DMS79 treated with DMSO at 0.1 percent for 48 hours (cell line): ENCODE measurements around the gene NDUFS5.
"Not testable (repeated sequence)": the region's sequence is repeated elsewhere in the genome, so short reads cannot be mapped to it uniquely, and the experiment has no call there.

Experiments
- DNase-seq: peaks from one replicate; lab custom pipeline; 2025; lab: John Stamatoyannopoulos, UW

NDUFS5 gene

GRCh38 chr1:39026051-39026865, at the start of gene NDUFS5:
TSS of gene NDUFS5 (plus strand) at chr1:39026350. CDS start at chr1:39028725, 2,375 bp downstream.
- DNase-seq: peak; percentile 93

DNA sequence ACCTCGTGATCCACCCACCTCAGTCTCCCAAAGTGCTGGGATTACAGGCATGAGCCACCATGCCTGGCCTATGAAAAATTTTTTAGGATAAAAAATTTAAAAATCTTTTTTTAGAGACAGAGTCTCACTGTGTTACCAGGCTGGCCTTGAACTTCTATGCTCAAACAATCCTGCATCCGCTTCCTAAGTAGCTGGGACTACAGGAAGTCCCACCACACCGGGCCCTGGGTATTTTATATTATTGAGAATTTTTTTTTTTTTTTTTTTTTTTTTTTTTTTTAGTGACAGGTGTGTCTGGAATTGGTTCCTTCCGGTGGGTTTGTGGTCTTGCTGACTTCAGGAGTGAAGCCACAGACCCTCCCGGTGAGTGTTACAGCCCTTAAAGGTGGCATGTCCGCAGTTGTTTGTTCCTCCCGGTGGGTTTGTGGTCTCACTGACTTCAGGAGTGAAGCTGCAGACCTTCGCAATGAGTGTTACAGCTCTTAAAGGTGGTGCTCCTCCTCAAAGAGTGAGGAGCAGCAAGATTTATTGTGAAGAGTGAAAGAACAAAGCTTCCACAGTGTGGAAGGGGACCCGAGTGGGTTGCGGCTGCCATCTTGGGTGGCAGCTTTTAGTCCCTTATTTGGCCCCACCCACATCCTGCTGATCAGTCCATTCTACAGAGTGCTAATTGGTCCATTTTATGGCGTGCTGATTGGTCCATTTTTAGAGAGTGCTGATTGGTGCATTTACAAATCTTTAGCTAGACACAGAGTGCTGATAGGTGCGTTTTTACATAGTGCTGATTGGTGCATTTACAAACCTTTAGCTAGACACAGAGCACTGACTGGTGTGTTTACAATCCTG, 48.5 kb upstream of the NDUFS5 start:
- not testable (repeated sequence) for DNase-seq

- not testable (repeated sequence) for DNase-seq
Measured at GRCh38 chr1:38978245-38978542, 48.0 kb upstream of the NDUFS5 start.

DNA sequence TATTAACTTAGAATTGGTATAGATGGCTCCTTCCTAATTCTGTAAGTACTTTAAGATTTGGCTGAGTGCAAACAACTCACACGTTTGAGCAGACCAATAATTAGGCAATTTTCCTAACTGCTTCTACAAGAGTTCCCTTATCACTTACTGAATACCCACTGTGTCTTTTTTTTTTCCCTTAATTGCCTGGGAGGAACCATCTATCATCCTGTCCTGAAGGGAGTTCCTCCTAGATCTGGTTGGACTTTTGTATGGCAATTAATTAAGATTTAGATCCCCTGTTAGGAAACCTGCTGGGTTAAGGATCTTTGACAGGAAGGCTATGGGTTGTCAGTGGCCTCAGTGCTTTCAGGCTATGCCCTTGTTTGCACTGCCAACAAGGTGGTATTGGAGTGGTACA, 46.8 kb upstream of the NDUFS5 start:
- not testable (repeated sequence) for DNase-seq

DNA sequence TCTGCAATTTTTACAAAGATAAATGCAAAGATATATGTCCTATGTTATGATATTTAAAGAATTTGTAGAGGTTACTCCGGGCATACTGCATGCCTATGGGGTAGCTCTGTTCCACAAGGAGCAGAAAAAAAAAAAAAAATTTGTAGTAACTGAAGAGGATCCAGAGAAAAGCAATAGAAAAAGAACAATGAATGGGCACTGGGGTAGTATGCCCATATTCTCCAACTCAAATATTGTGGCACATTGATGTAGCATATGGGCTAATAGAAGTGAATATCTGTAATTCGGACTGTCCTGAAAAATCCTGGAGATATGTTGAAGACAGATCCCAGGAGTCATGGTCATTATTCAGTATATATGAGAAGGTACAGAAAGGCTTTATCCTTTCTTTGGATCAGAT, 36.2 kb upstream of the NDUFS5 start:
- no peak for DNase-seq

- peak; percentile 59 for DNase-seq
Measured at GRCh38 chr1:38990386-38990737, 35.8 kb upstream of the NDUFS5 start.

GRCh38 chr1:38990738-38991637, 35.2 kb upstream of the NDUFS5 start, which contains the start of gene AKIRIN1:
TSS of gene AKIRIN1 (plus strand) at chr1:38991276. CDS start at chr1:38991381, 105 bp downstream.
- DNase-seq: peak; percentile 97

GRCh38 chr1:38991638-38992411, 34.3 kb upstream of the NDUFS5 start:
- DNase-seq: peak; percentile 21

DNA sequence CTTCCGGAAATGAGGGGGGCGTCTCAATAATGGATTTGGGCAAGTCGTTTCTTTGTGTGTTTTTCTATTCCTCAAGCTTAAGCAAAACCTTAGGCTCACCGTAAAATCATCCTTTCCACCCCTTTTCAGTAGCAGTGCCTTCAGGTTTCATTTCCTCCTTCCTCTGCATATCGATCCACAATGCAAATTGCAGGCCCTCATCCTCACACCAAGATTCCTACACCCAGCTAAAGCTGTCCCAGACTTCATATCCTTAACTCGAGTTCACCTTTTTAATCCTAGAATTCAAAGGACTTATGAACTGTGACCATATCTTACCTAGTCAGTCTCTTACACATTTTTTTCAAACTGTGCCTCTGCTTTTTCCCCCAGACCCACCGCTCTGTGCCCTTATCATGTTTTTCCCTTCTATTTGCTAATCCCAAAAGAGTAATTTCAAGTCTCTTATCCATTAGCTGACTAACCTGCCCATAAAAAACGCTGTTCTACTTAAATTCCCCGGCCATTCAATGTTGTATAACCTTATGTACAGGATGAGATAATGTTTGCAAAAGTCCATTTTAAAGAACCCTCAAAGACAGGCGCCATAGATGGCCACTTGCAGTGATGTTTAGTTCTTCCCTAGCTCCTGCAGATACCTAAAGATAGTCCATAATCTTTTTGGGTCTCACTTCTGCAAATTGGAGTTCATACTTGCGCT, 33.6 kb upstream of the NDUFS5 start:
- DNase-seq: no peak

- no peak for DNase-seq
Measured at GRCh38 chr1:38994196-38994595, 32.0 kb upstream of the NDUFS5 start.

DNA sequence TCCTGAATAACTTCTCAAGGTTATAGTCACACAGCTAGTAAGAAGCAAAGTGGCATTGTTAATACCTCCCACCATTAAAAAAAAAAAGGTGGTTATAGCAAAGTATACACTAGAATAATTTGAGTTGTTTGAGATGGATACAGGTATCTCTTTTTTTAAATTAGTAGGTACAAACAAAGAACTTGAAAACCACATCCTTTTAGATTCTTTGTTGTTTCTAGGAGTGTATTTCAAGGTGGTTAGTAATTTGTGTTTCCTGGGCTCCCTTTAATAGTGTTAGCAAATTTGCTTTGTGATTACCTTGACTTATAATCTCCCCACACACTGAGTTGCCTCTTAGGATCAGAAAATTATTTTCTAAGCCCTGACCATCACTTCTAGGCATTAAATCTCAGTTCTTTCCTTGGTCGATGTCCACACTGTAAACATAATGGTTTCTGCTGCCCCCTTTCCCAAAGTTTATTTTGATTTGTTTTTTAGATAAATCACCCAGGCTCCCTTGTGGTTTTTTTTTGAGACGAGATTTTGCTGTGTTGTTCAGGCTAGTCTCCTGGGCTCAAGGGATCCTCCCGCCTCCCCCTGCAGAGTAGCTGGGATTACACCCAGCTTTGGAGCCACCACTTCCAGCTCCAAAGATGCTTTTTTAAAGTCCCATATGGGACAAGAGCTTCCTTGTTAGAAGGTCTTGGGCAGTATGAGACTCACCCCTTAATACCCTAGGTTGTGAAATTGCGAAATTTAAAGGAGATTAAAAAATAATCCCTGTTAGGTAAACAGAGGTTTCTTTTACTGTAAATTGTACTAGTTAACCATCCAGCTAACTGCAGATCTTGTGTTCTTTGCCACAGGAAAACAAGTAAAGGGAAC, 28.9 kb upstream of the NDUFS5 start:
- DNase-seq: no peak

DNA sequence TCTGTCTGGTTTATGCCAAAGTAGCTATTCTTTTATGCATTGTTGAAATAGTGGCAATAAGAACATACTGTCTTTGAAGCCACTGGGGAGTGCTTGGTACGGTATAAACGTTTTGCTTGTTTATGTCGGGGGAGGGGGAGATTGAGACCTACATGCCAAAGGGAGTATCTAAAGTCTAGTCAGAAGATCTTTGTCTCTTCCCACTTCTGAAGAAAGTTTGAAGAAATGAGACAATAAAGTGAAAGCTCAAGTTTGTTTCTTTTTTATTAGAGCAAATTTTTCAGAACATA, 28.3 kb upstream of the NDUFS5 start:
- no peak for DNase-seq

- DNase-seq: no peak
Measured at GRCh38 chr1:39001516-39002421, 24.4 kb upstream of the NDUFS5 start.

DNA sequence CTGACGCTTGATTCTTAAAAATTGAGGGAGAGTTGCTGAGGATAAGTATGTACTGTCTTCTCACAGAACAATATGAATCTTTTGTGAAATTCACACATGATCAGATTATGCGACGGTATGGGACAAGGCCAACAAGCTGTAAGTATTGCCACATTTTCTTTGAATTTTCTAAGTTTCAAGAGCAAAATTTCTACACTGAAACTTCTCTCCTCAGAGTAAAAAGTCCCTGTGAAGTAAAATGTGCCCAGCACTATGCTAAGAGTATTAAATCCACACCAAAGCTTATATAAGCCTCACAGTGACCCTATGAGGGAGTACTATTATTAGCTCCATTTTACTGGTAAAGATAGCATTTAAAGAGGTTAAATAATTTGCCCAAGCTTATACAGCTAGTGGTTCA, 22.9 kb upstream of the NDUFS5 start:
- DNase-seq: no peak

- DNase-seq: no peak
Measured at GRCh38 chr1:39003794-39004193, 22.4 kb upstream of the NDUFS5 start.

DNA sequence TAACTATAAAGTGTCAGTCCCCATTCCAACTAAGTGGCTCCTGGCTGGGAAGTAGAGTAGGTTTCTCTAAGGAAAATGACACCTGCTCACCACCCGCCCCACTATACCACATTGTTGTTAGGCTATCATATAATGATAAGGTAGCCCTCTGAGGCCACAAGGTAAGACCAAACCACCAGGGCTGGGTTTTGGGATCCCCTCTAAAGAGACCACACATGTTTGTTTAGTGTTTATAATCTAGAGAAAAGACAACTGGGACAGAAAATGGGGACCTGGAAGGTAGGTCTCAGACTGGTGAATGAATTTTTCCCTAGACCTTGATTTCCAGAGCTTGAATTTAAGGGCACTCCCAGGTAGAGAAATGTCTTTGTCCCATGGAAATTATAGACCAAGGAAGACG, 19.9 kb upstream of the NDUFS5 start:
- DNase-seq: no peak

GRCh38 chr1:39006726-39007645, 19.2 kb upstream of the NDUFS5 start:
- no peak for DNase-seq

- DNase-seq: not testable (repeated sequence)
Measured at GRCh38 chr1:39014956-39015355, 11.2 kb upstream of the NDUFS5 start.
